Esophagus (tissue), 2 donors: ENCODE results near the gene RHPN2. TPM values are rescaled to one million over a fixed set of nuclear protein-coding genes. Genes with fewer than 3 reads are reported as not detected.
"Not testable (repeated sequence)": the region's sequence is repeated elsewhere in the genome, so short reads cannot be mapped to it uniquely, and the experiment has no call there.

Source experiments
- H3K27ac ChIP-seq, 2 donors: one replicate each; pipeline ENCODE4 v1.5.1; 2013; ENCODE audit warnings: low read depth in 2 of 2, mild to moderate bottlenecking in 2 of 2, inconsistent platforms in 1 of 2, low read length in 1 of 2, moderate library complexity in 1 of 2
- H3K27me3 ChIP-seq, 2 donors: one replicate each; pipeline ENCODE4 v1.6.1; 2013; ENCODE audit warnings: low read length in 2 of 2, control low read depth in 1 of 2, mild to moderate bottlenecking in 1 of 2; ENCODE audit not compliant: insufficient read depth in 2 of 2, control insufficient read depth in 1 of 2
- H3K36me3 ChIP-seq, 2 donors: one replicate each; pipeline ENCODE4 v1.6.1; 2013; ENCODE audit warnings: low read length in 1 of 2; ENCODE audit not compliant: control insufficient read depth in 2 of 2, insufficient read depth in 2 of 2
- H3K4me1 ChIP-seq, 2 donors: one replicate each; pipeline ENCODE4 v1.6.1; 2013; ENCODE audit warnings: low read length in 1 of 2; ENCODE audit not compliant: control insufficient read depth in 2 of 2, insufficient read depth in 2 of 2
- H3K4me3 ChIP-seq, 2 donors: one replicate each; pipeline ENCODE4 v1.5.1; 2013; ENCODE audit warnings: low read length in 2 of 2, mild to moderate bottlenecking in 2 of 2, low read depth in 1 of 2, moderate library complexity in 1 of 2
- H3K9me3 ChIP-seq, 2 donors: one replicate each; pipeline ENCODE4 v1.6.1; 2013; ENCODE audit warnings: mild to moderate bottlenecking in 2 of 2, low read depth in 1 of 2, low read length in 1 of 2, moderate library complexity in 1 of 2; ENCODE audit not compliant: control insufficient read depth in 2 of 2, insufficient read depth in 1 of 2
- WGBS, 2 donors: extraction: QIAGEN DNeasy Blood & Tissue Kit; methylation state at CpG; one replicate each; pipeline ENCODE4 v1.1.7; 2013; 5-methylcytosine and 5-hydroxymethylcytosine counted together
- polyA plus RNA-seq, 2 donors: library from polyadenylated mRNA; stranded (reverse); fragments of 200-250 nt; gene quantifications; one replicate each; pipeline ENCODE4 v1.2.3, GENCODE V29; 2013
- donor health status: healthy with polysubstance abuse.
- donor health status: Bipolar disorder and iron deficiency.

The RHPN2 gene
- polyA plus RNA-seq, 2 donors = 0.26 to 0.76 TPM

GRCh38 chr19:33050110-33050509 is 14.6 kb downstream of the RHPN2 start:
- Histone ChIP-seq H3K27ac (no peak overlapping the region), H3K4me3 (no peak overlapping the region), H3K36me3 (no peaks in the 10 kb centered on the region), H3K9me3 (no peaks in the 10 kb centered on the region), H3K27me3 (no peaks in the 10 kb centered on the region), H3K4me1 (peaks cover 0 to 4% of the 10 kb centered on the region in 2 donors)
- WGBS, 2 donors = 94 to 98% methylated on average over 3 of the region's 3 CpGs

DNA sequence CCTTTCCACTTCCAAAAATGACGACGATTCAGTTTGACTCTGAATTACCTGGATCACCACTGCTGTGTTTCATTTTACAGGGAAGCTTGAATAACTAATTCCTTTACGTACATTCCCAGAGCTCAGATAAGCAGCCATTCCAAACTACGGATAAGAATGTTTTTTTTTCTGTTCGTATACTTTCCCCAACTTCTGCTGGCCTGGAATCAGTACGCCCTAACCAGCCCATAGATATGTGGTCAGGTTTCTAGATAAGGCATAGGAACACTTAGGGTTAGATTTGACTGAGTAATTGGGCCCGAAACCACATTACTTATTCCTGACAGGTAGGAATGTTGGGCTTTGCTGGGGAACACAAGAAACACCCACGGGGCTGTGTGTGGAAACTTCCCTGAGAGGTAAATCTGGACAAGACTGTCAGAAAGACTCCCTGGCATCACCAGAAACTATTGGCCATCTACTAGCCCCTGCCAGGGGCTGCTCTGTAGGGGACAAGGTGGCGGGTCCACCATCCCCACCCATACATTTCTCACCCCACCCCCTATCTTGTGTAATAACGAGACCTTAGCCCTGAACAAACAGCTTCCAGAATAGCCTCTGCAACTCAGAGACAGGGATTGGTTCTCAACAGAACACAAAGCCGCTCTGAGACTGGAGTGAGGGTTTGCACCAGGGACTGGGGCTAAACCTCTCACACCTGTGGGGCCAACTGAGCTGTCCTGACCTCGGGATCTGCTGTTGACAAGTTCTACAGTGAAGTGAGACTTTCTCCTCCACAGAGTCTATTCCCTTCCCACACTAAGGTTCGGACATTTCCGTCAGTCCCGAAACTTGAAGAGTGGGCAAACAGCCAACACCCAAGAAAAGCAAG is 15.6 kb downstream of the RHPN2 start:
- 62 to 80% methylated on average over 15 of the region's 15 CpGs for WGBS, 2 donors
- H3K27ac ChIP-seq = no peak overlapping the region
- no peaks in the 10 kb centered on the region for H3K9me3 ChIP-seq
- no peak overlapping the region for H3K4me3 ChIP-seq
- H3K27me3 ChIP-seq = no peaks in the 10 kb centered on the region
- no peaks in the 10 kb centered on the region for H3K36me3 ChIP-seq
- H3K4me1 ChIP-seq = peaks cover 0 to 4% of the 10 kb centered on the region in 2 donors

GRCh38 chr19:33047422-33047821 is 17.3 kb downstream of the RHPN2 start:
- H3K27ac ChIP-seq = peak overlapping the region in 1 of 2 donors; percentile 24
- no peaks in the 10 kb centered on the region for H3K9me3 ChIP-seq
- no peaks in the 10 kb centered on the region for H3K36me3 ChIP-seq
- H3K27me3 ChIP-seq = no peaks in the 10 kb centered on the region
- WGBS, 2 donors = 50 to 54% methylated on average over 8 of the region's 8 CpGs
- no peak overlapping the region for H3K4me3 ChIP-seq
- H3K4me1 ChIP-seq = peaks cover 0 to 4% of the 10 kb centered on the region in 2 donors

- 84 to 92% methylated on average over 3 of the region's 3 CpGs for WGBS, 2 donors
- not testable (repeated sequence) for H3K4me3 ChIP-seq, H3K36me3 ChIP-seq, H3K4me1 ChIP-seq, H3K27me3 ChIP-seq, H3K27ac ChIP-seq, H3K9me3 ChIP-seq
Measured at GRCh38 chr19:33041828-33042160, 22.9 kb downstream of the RHPN2 start.

GRCh38 chr19:33040994-33041827 is 23.5 kb downstream of the RHPN2 start:
- no peaks in the 10 kb centered on the region for H3K27me3 ChIP-seq
- H3K9me3 ChIP-seq = no peaks in the 10 kb centered on the region
- H3K4me1 ChIP-seq = no peaks in the 10 kb centered on the region
- no peak overlapping the region for H3K4me3 ChIP-seq
- H3K27ac ChIP-seq = no peak overlapping the region
- no peaks in the 10 kb centered on the region for H3K36me3 ChIP-seq
- 57 to 61% methylated on average over 9 of the region's 9 CpGs for WGBS, 2 donors

- H3K9me3 ChIP-seq = no peaks in the 10 kb centered on the region
- H3K4me3 ChIP-seq = no peak overlapping the region
- H3K27me3 ChIP-seq = no peaks in the 10 kb centered on the region
- H3K36me3 ChIP-seq = no peaks in the 10 kb centered on the region
- H3K27ac ChIP-seq = no peak overlapping the region
- no peaks in the 10 kb centered on the region for H3K4me1 ChIP-seq
- 82 to 91% methylated on average over 1 of the region's 1 CpG for WGBS, 2 donors
Measured at GRCh38 chr19:33039815-33040214, 24.9 kb downstream of the RHPN2 start.

- no peak overlapping the region for H3K27ac ChIP-seq
Measured at GRCh38 chr19:33039108-33039599, 25.5 kb downstream of the RHPN2 start.

DNA sequence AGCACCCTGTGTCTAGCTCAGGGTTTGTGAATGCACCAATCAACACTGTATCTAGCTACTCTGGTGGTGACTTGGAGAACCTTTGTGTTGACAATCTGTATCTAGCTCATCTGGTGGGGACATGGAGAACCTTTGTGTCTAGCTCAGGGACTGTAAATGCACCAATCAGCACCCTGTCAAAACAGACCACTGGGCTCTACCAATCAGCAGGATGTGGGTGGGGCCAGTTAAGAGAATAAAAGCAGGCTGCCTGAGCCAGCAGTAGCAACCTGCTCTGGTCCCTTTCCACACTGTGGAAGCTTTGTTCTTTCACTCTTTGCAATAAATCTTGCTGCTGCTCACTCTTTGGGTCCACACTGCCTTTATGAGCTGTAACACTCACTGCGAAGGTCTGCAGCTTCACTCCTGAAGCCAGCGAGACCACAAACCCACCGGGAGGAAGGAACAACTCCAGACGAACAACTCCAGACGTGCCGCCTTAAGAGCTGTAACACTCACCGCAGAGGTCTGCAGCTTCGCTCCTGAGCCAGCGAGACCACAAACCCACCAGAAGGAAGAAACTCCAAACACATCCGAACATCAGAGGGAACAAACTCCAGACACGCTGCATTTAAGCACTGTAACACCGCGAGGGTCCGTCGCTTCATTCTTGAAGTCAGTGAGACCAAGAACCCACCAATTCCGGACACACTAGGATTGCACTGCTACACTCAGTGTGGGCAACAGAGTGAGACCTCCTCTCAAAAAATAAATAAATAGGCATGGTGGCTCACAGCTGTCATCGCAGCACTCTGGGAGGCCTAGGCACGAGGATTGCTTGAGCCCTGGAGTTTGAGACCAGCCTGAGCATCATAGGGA is 27.3 kb downstream of the RHPN2 start:
- 81 to 85% methylated on average over 18 of the region's 18 CpGs for WGBS, 2 donors
- not testable (repeated sequence) for H3K4me3 ChIP-seq, H3K36me3 ChIP-seq, H3K4me1 ChIP-seq, H3K27me3 ChIP-seq, H3K9me3 ChIP-seq, H3K27ac ChIP-seq

More at GRCh38 chr19:33039108-33039599, 25.5 kb downstream of the RHPN2 start:
- H3K4me1 ChIP-seq = no peaks in the 10 kb centered on the region
- H3K36me3 ChIP-seq = no peaks in the 10 kb centered on the region
- no peaks in the 10 kb centered on the region for H3K9me3 ChIP-seq
- no peak overlapping the region for H3K4me3 ChIP-seq
- no peaks in the 10 kb centered on the region for H3K27me3 ChIP-seq
- WGBS, 2 donors = 80 to 88% methylated on average over 10 of the region's 10 CpGs
